Transverse colon (tissue), 4 donors: Measurements from ENCODE around the gene HELZ.

Source experiments
- CTCF ChIP-seq, 5 experiments: fragments of 200-600 bp in 3 of 5; fragments of 450-650 bp in 2 of 5; sonication (generic) in 3 of 5; IDR thresholded peaks; 1 replicate in 2 of 5; 2 replicates in 3 of 5; pipeline ENCODE4 v1.5.1; 2016 to 2017; ENCODE audit warnings: antibody characterized with exemption in 5 of 5, inconsistent platforms in 3 of 5, mild to moderate bottlenecking in 2 of 5, moderate library complexity in 1 of 5
- POLR2A ChIP-seq: fragments of 450-650 bp; IDR thresholded peaks from one replicate; pipeline ENCODE4 v1.6.1; 2016; ENCODE audit warnings: antibody characterized with exemption, mild to moderate bottlenecking, moderate library complexity
- POLR2AphosphoS5 ChIP-seq, 3 donors: sonication (generic); formaldehyde crosslinking; IDR thresholded peaks; one replicate each; pipeline ENCODE4 v1.6.1; 2016; ENCODE audit warnings: antibody characterized with exemption in 3 of 3

- TF ChIP-seq POLR2AphosphoS5 (IDR thresholded peaks at IDR 0.05) (no peak), POLR2A (no peak), CTCF (IDR thresholded peaks at IDR 0.05) (no peak)
Measured at GRCh38 chr17:67035131-67036083, 209.6 kb downstream of the HELZ start.
